ENCODE measurements around the gene MRPL22.
"Not testable (repeated sequence)": the region's sequence is repeated elsewhere in the genome, so short reads cannot be mapped to it uniquely, and the experiment has no call there.

MRPL22 gene

DNA sequence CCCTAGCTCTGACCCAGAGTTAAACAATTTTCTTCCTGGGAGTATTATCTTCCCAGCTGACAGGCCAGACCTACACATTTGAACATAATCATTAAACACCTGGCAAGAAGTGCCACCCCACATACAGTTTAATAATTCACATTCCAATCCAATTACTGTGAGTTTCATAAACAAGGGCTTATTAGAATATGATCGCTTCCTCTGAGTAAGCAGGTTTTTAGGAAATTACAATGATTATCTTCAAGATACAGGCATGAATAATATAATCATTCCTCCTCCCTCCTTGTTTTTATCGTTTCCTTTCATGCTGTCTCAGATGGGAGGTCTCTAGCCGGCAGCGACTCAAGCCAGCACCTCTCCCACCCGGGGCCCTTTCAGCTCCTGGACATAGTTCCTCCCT, 56.9 kb downstream of the MRPL22 start:
- DNase-seq, result no peak

- DNase-seq, result no peak
Measured at GRCh38 chr5:154999865-155000264, 59.0 kb downstream of the MRPL22 start.

- no peak for DNase-seq
Measured at GRCh38 chr5:155001523-155001922, 60.6 kb downstream of the MRPL22 start.

DNA sequence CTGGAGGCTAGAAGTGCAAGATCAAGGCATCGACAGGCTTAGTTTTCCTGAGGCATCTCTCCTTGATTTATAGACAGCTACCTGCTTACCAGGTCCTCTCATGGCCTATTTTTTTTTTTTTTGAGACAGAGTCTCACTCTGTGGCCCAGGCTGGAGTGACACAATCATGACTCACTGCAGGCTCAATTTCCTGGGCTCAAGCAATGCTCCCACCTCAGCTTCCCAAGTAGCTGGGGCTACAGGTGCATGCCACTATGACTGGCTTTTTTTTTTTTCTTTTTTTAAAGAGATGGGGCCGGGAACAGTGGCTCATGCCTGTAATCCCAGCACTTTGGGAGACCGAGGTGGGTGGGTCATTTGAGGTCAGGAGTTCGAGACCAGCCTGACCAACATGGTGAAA, 61.8 kb downstream of the MRPL22 start:
- DNase-seq, result not testable (repeated sequence)

- DNase-seq, result no peak
Measured at GRCh38 chr5:155004138-155004744, 63.4 kb downstream of the MRPL22 start.

DNA sequence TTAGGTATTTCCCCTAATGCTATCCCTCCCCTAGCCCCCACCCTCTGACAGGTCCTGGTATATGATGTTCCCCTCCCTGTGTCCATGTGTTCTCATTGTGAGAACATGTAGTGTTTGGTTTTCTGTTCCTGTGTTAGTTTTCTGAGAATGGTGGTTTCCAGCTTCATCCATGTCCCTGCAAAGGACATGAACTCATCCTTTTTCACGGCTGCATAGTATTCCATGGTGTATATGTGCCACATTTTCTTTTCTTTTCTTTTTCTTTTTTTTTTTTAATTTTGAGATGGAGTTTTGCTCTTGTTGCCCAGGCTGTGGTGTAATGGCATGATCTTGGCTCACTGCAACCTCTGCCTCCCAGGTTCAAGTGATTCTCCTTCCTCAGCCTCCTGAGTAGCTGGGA, 65.4 kb downstream of the MRPL22 start:
- DNase-seq, result not testable (repeated sequence)

GRCh38 chr5:155008669-155009068, 67.8 kb downstream of the MRPL22 start:
- DNase-seq, result no peak

- DNase-seq, result no peak
Measured at GRCh38 chr5:155010881-155011280, 70.0 kb downstream of the MRPL22 start.

- DNase-seq, result no peak
Measured at GRCh38 chr5:155013526-155013925, 72.7 kb downstream of the MRPL22 start, which contains the start of gene KIF4B. TSS of gene KIF4B (plus strand) at chr5:155013755. CDS start at chr5:155013860, 105 bp downstream.

GRCh38 chr5:155015239-155015638, 74.4 kb downstream of the MRPL22 start:
- no peak for DNase-seq

DNA sequence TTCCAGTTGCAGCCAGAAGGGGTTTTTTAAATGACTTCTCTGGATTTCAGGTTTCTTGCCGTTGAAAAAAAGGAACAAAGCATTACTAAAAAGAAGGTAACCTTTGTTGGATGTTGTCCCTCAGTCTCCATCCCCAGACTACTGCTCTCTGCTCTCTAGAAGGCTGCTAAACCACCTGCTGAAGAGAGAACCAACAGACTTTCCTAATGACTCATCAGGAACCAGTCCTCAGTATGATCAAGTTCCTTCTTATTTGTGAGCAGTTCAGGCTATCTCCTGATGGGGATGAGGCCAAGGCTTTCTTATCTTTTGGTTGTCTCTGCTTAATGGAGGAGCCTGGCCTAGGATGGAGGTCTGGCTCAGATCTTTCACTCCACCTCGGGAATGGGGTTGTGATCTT, 76.7 kb downstream of the MRPL22 start:
- DNase-seq, result no peak

All from DMS153 (cell line).